ENCODE measurements around the gene ARHGAP24.

- TF ChIP-seq CTCF (IDR thresholded peaks at IDR 0.05) (no peak), POLR2A (IDR thresholded peaks at IDR 0.05) (no peak)
These were observed 360.0 kb downstream of the ARHGAP24 start for GRCh38 chr4:85834934-85835333.
